Measurements from ENCODE around the gene SCUBE3. TPM values are rescaled to one million over a fixed set of nuclear protein-coding genes. Genes with fewer than 3 reads are reported as not detected.

The SCUBE3 gene
- total and polyA plus RNA-seq, 2 of the 8 experiments (the other 6 are each of a cell fraction or from before 2014, with no cell fraction given) = 0.80 to 1.0 TPM

- H3K36me3 ChIP-seq (ENCODE audit: control insufficient read depth in 2 of 4, insufficient read depth in 4 of 4, low read length in 3 of 4) = no peaks in the 10 kb centered on the region
- peak overlapping the region; percentile 20 to 55; a peak in 2 of 4 replicates for H3K4me2 ChIP-seq (ENCODE audit: insufficient read depth in 1 of 2, low read depth in 2 of 2, low read length in 2 of 2)
- H4K91ac ChIP-seq (replicated peaks; ENCODE audit: insufficient read length, low read length) = no peak overlapping the region
- H4K8ac ChIP-seq (ENCODE audit: extremely low read depth, insufficient read depth, low read length) = no peak overlapping the region
- peaks cover 0 to 14% (median 4%) of the 10 kb centered on the region in 4 experiments; a peak in 4 of 7 replicates for H3K27me3 ChIP-seq (replicated peaks in 1 of 4; ENCODE audit: control insufficient read depth in 3 of 4, extremely low read depth in 1 of 4, insufficient read depth in 3 of 4, low read length in 3 of 4)
- H2BK5ac ChIP-seq (ENCODE audit: low read depth, low read length) = no peak overlapping the region
- no peak overlapping the region for H3K23ac ChIP-seq (ENCODE audit: insufficient read length)
- DNase-seq (ENCODE audit: low read depth in 1 of 2, low spot score in 2 of 2) (peak in 1 of 2 experiments; percentile 64), FAIRE-seq (no peak)
- H3K9me3 ChIP-seq (ENCODE audit: insufficient read depth in 2 of 2, low read depth in 1 of 2, low read length in 1 of 2) = no peaks in the 10 kb centered on the region
- ChIA-PET POLR2A (ENCODE audit: partially characterized antibody) (interaction anchor here (1.2 kb wide), 1 partner anchor 59 kb away, joined by 4 read pairs; no protein-coding TSS in a partner anchor), CTCF (ENCODE audit: partially characterized antibody) (interaction anchor here (0.7 to 4.8 kb wide), 6 partner anchors 9 to 225 kb away, joined by 3 to 35 read pairs (median 6); no protein-coding TSS in a partner anchor)
- H3K4me1 ChIP-seq (replicated peaks in 1 of 4; ENCODE audit: control insufficient read depth in 3 of 4, insufficient read depth in 4 of 4, low read length in 3 of 4) = peaks cover 0 to 5% (median 4%) of the 10 kb centered on the region in 4 experiments; a peak in 5 of 7 replicates
- no peaks in the 10 kb centered on the region for H3K79me2 ChIP-seq (ENCODE audit: control insufficient read depth in 1 of 2, insufficient read depth in 2 of 2, low read length in 2 of 2)
- no peak overlapping the region for H2AK5ac ChIP-seq (ENCODE audit: low read depth, low read length)
- H2BK120ac ChIP-seq (replicated peaks; ENCODE audit: low read depth, low read length) = no peak overlapping the region
- H3K9ac ChIP-seq (replicated peaks in 1 of 4; ENCODE audit: extremely low read depth in 1 of 4, low read depth in 3 of 4, low read length in 3 of 4) = no peak overlapping the region; a peak in 1 of 7 replicates
- H4K20me1 ChIP-seq (replicated peaks in 1 of 2; ENCODE audit: control insufficient read depth in 1 of 2, insufficient read depth in 2 of 2, low read length in 2 of 2) = no peaks in the 10 kb centered on the region
- H3K4ac ChIP-seq (replicated peaks; ENCODE audit: insufficient read length, low read depth, low read length) = no peak overlapping the region
- no peak overlapping the region for H3K14ac ChIP-seq (ENCODE audit: insufficient read length)
- no peaks in the 10 kb centered on the region; the same call in 1 of the 2 replicates for H3K23me2 ChIP-seq (ENCODE audit: low read depth, low read length)
- H4K5ac ChIP-seq (ENCODE audit: insufficient read length, low read depth, low read length) = no peak overlapping the region
- H2BK15ac ChIP-seq (ENCODE audit: low read length) = no peak overlapping the region
- 0 out of 2 replicates have a peak overlapping the region, but pooled peaks have one; percentile 17 for H2AFZ ChIP-seq (ENCODE audit: low read length)
- H3K18ac ChIP-seq (ENCODE audit: extremely low read depth, low read length) = peak overlapping the region; percentile 82; the same call in 1 of the 2 replicates
- 38% methylated on average over 43 of the region's 55 CpGs; no CpG with 5 or more reads in 1 of the 2 experiments for WGBS, 2 experiments (ENCODE audit: extremely low coverage in 1 of 2, insufficient coverage in 1 of 2, insufficient read length in 1 of 2, insufficient replicate concordance in 2 of 2, low coverage in 1 of 2, low lambda C conversion rate in 2 of 2, missing lambda C conversion rate in 1 of 2)
- H2BK20ac ChIP-seq (ENCODE audit: low read length) = no peak overlapping the region
- no peak overlapping the region for H3K27ac ChIP-seq (ENCODE audit: low read depth, low read length)
- no peak overlapping the region for H2BK12ac ChIP-seq (ENCODE audit: low read depth, low read length)
- H3K4me3 ChIP-seq (ENCODE audit: extremely low read depth in 1 of 4, insufficient read depth in 2 of 4, low read depth in 3 of 4, low read length in 4 of 4) = peak overlapping the region in 1 of 4 experiments; percentile 46; a peak in 3 of 8 replicates
- no peaks in the 10 kb centered on the region for H3K79me1 ChIP-seq (ENCODE audit: low read depth, low read length)
- H3K56ac ChIP-seq (replicated peaks; ENCODE audit: insufficient read length, low read depth, low read length) = no peak overlapping the region
- TF ChIP-seq TEAD4 (IDR thresholded peaks at IDR 0.05; ENCODE audit: low read depth, low read length) (0 out of 2 replicates have a peak, but pooled peaks have one; percentile 16), CEBPB (IDR thresholded peaks at IDR 0.05; ENCODE audit: low read depth, low read length) (no peak), YY1 (IDR thresholded peaks at IDR 0.05; ENCODE audit: low read depth, low read length) (no peak), JUND (IDR thresholded peaks at IDR 0.05; ENCODE audit: low read length) (0 out of 2 replicates have a peak, but pooled peaks have one; percentile 21), SIRT6 (IDR thresholded peaks at IDR 0.05; ENCODE audit: low read length) (no peak), ZNF274 (IDR thresholded peaks at IDR 0.05; ENCODE audit: borderline replicate concordance, extremely low read depth, low read length) (no peak), RAD21 (IDR thresholded peaks at IDR 0.05 in 1 of 2, conservative IDR thresholded peaks at IDR 0.05 in 1 of 2; ENCODE audit: low read depth in 2 of 2, low read length in 2 of 2) (no peak), SAP30 (IDR thresholded peaks at IDR 0.05; ENCODE audit: insufficient read depth, insufficient replicate concordance, low read length) (no peak), CHD1 (IDR thresholded peaks at IDR 0.05; ENCODE audit: low read depth, low read length) (no peak), E2F6 (IDR thresholded peaks at IDR 0.05) (peak; percentile 32; the same call in 1 of the 2 replicates), ASH2L (IDR thresholded peaks at IDR 0.05; ENCODE audit: low read length) (no peak)
Observed at GRCh38 chr6:35181933-35182612, 31.7 kb upstream of the SCUBE3 start.

Measured in H1 (cell line).